ENCODE data around the gene SZT2.
A peak's percentile ranks its signal among the peaks of the same experiment; 100 is the strongest.

Gene SZT2

DNA sequence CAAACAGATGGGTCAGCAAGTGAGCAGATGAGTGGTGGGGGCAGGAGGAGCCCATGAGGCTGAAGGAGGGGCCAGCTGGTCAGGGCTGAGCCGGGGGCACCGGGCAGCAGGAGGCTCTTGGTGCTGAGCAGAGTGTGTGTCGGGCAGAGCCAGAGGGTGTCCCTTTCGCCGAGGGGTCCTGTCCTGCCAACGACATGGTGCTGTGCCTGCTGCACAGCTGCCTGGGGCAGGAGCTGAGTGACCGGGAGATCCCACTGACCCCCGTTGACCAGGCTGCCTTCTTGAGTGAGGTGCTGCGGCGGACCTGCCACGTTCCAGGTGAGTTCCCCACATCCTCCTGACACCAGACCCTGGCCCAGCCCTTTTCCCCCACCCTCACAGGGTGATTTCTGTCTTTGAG, 36.5 kb downstream of the SZT2 start:
- no peak for DNase-seq

GRCh38 chr1:43427524-43427923, 37.8 kb downstream of the SZT2 start:
- no peak for DNase-seq

GRCh38 chr1:43427941-43428340, 38.2 kb downstream of the SZT2 start:
- no peak for DNase-seq

GRCh38 chr1:43430831-43431230, 41.1 kb downstream of the SZT2 start:
- no peak for DNase-seq

DNA sequence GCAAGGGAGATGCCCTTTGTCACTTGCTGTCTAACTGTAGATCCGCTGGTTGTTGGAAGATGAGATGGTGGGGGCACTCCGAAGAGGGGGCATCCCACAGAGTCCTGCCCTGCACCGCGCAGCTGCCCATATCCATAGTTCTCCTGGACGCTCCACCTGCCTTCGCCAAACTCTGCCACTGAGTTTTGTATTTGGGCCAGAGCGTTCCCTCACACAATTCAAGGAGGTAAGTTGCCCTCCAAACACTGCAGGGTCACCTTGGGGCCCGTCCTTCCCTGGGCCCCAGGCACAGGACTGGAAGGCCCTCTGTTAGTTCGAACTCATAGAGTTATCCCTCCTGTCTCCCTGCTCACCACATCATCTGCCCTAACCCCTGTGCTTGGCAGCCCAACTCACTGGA, 42.0 kb downstream of the SZT2 start:
- no peak for DNase-seq

DNA sequence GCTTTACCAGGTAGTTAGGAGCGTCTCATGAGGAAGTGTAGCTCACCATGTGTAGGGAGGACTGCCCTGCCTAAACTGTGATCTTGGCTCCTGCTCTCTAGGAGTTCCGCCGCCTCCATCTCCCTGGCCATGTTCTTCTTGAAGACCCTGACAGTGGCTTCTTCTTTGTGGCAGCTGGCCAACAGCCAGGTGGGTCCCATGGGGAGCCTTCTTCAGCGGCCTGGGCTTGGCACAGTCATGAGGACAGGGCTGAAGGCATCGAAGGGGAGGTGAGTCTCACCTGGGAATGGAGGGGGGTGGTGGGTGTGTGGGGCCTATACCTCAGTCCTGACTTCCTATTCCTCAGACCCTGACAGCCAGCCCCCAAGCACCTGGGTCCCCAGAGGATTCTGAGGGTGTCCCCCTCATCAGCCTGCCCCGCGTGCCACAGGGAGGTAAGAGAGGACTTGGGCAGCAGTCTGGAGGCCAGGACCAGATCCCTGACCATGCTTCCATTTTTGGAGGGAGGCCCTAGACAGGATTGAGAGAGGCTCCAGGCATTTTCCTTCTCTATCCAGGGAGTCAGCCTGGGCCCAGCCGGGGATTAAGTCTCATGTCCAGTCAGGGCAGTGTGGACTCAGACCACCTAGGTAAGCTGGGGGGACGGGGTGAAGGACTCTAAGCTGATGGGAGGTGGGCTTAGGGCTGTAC, 42.6 kb downstream of the SZT2 start:
- DNase-seq: no peak

DNA sequence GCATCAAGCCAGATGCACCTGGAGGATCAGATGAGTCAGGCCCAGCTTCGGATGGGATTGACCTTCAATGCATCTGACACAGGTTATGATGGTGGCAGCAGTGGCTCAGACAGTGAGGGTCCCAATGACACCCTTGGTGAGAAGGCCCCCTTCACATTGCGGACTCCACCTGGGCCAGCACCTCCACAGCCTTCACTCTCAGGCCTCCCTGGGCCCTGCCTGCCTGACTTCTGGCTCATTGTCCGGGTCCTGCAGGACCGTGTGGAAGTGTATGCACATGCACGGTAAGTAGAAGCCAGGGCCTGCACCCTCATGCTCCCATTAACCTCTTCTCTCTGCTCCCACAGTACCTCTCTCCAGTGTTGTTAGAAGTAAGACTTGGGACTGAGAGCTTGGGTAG, 43.2 kb downstream of the SZT2 start:
- DNase-seq: no peak

DNA sequence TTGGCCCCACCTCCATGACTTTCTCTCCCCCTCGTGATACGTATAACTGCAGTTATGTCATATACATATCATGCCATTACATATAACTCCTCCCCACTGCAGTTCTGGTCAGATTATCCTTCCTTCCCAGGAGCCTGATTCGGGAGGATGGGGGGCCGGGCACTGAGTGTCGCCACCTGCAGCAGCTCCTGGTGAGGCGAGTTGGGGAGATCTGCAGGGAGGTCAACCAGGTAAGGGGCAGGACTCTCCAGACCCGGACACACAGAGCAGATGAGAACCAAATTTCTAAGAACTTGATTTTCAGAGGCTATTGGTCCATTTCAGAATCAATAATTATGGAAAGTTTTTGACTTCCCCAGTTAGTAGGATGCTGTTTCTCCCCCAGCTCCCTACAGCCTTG, 44.6 kb downstream of the SZT2 start:
- no peak for DNase-seq

GRCh38 chr1:43435146-43436145, 45.7 kb downstream of the SZT2 start:
- peak; percentile 44 for DNase-seq

- peak; percentile 7 for DNase-seq
These were observed 46.7 kb downstream of the SZT2 start for GRCh38 chr1:43436371-43436770.

- DNase-seq: no peak
These were observed 47.6 kb downstream of the SZT2 start for GRCh38 chr1:43437031-43437973.

GRCh38 chr1:43438006-43438405, 48.3 kb downstream of the SZT2 start:
- no peak for DNase-seq

DNA sequence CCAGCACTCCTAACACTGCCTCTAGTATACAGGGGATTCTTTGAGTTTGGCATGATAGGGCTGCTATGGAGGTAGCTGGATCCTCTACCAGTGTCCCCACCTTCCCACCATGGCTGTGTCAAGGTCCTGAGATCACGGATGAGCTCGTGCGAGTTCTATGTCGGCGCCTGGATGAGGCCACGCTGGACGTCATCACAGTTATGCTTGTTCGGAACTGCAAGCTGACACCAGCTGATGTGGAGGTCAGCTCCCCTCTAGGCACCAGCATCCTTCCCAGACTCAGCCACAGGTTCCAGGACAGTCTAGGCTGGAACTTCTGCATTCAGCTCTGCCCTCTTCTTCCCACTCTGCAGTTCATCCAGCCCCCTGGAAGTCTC, 48.9 kb downstream of the SZT2 start:
- no peak for DNase-seq

GRCh38 chr1:43438953-43439581, 49.4 kb downstream of the SZT2 start:
- no peak for DNase-seq

GRCh38 chr1:43439781-43440180, 50.1 kb downstream of the SZT2 start:
- no peak for DNase-seq

DNA sequence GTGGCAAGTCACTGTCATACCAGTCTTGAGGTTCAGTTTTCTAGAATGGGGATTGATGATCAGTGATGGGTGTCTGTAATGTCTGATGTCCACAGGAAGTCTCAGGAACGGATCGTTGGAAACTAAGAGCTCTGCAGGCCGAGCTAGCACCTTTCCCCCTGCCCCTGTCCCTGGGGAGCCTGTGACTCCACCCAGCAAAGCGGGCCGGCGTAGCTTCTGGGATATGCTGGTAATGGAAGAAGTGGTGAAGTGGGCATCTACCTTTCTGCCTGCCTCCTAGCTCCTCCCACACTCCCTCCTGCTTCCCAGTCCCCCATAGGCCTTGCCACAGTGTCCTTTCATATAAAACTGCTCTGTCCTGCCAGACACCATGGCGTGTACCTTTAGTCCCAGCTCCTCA, 50.7 kb downstream of the SZT2 start:
- no peak for DNase-seq

DNA sequence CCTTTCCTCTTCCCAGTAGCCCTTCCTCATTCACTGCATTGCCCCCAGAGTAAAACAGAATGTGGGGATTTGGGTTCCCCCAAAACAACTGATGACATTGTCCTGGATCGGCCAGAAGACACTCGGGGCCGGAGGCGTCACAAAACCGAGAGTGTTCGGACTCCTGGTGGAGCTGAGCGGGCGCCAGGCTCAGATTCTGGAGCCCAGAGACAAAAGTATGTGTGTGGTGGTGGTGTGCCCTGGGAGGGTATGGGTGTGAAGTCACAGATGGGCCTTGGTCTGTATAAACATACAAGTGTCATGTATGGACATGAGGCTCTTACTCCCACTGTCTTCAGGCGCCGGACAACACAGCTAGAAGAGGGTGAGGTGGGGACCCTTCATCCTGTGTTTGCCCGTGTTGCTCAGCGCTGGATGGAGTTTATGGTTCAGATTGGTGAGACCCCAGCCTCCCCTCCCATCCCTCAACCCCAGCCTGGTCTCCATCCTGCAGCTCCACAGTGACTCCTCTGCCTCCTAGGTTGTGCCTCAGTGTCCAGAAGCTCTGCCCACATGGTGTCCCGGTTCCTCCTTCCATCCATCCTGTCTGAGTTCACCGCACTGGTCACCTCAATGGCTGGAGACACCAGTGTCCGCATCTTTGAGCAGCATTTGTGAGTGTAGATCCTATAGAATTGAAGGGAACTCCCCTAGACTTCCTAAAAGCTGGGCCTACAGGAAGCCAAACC, 51.6 kb downstream of the SZT2 start:
- no peak for DNase-seq

DNA sequence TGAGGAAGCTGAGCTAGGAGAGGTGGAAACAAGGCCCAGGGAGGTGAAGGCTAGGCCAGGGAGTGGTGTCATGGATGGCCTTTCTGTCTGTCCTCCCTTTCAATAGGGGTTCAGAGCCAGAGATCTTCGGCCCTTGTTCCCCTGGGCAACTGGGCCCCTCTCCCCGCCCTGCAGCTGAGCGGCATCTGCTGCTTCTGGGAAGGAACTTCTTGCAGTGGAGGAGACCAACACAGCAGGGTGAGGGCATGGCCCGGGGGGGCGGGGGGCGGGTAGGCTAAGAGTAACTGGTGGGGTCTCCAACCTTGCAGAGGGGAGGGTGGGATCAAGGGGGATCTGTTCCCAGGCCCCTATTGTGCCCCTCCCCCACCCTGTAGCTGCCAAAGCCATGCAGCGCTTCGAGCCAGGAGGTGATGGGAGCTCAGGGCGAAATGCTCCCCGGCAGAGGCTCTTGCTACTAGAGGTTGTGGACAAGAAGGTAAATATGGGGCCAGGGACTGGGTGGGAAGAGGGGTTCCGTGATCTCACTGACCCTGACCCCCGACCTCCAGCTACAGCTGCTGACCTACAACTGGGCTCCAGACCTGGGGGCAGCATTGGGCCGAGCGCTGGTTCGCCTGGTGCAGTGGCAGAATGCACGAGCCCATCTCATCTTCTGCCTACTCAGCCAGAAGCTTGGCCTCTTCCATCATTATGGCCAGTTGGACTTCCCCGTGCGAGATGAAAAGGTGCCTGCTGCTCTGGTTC, 52.4 kb downstream of the SZT2 start:
- no peak for DNase-seq

- DNase-seq: no peak
These were observed 53.1 kb downstream of the SZT2 start for GRCh38 chr1:43442756-43443155.

- no peak for DNase-seq
These were observed 53.7 kb downstream of the SZT2 start for GRCh38 chr1:43443197-43443946.
